K562 (cell line): ENCODE data around the gene CSE1L. TPM values are rescaled to one million over a fixed set of nuclear protein-coding genes. Genes with fewer than 3 reads are reported as not detected.

Experiments
- ATAC-seq: fragments of 200-7000 bp; cut with Tn5 transposase; 3 replicates; pipeline ENCODE4 v1.9.1; 2020; ENCODE audit warnings: moderate library complexity
- BruUV-seq: library from RNA; stranded (reverse); fragments of 400-500 nt; replicated peaks from 2 replicates; lab custom pipeline; 2021; lab: Mats Ljungman, UMichigan
- CTCF ChIA-PET: fragments of 300-600 bp; formaldehyde crosslinking; extraction: SDS; loops from one replicate; lab custom pipeline; 2021; ENCODE audit warnings: low intra/inter-chr PET ratio; lab: Yijun Ruan, JAX
- POLR2A ChIA-PET: fragments of 300-600, 350-650 bp; sonication (Branson Sonifier 250); formaldehyde crosslinking; extraction: SDS; loops from one replicate; lab custom pipeline; 2021; ENCODE audit warnings: antibody characterized with exemption, inconsistent platforms; lab: Yijun Ruan, JAX
- DNase-seq, 4 experiments: peaks; one replicate each; pipeline versions ENCODE4 v3.0.0 to v3.0.0-alpha.2; 2011 to 2018; ENCODE audit warnings: low spot score in 3 of 4, mixed read lengths in 3 of 4; ENCODE audit errors: extremely low read depth in 1 of 4
- FAIRE-seq: peaks from 2 replicates; lab custom pipeline; 2011; peaks lifted over from hg19 to GRCh38; lab: Jason Lieb, UNC
- H2AFZ ChIP-seq: 2 replicates; pipeline ENCODE4 v1.6.0; 2011; ENCODE audit warnings: low read depth, low read length, control low read depth, inconsistent platforms
- H3K27ac ChIP-seq: fragments of 200-600 bp; 3 replicates; pipeline ENCODE4 v1.8.0; 2011; ENCODE audit warnings: low read depth, mild to moderate bottlenecking, control low read depth, inconsistent platforms, low read length, moderate library complexity, mixed read lengths; ENCODE audit errors: extremely low read depth
- H3K27me3 ChIP-seq, 2 experiments: fragments of 300-600 bp in 1 of 2; 2 replicates in 1 of 2; 3 replicates in 1 of 2; pipeline versions ENCODE4 v1.6.0 to v1.8.0; 2011; ENCODE audit warnings: inconsistent platforms in 2 of 2, low read length in 2 of 2, mild to moderate bottlenecking in 1 of 2, mixed read lengths in 1 of 2, moderate library complexity in 1 of 2; ENCODE audit not compliant: control insufficient read depth in 2 of 2, insufficient read depth in 2 of 2
- H3K36me3 ChIP-seq: fragments of 300-600 bp; 3 replicates; pipeline ENCODE4 v1.8.0; 2011; ENCODE audit warnings: mild to moderate bottlenecking, low read length, inconsistent platforms; ENCODE audit not compliant: control insufficient read depth, insufficient read depth
- H3K4me1 ChIP-seq, 2 experiments: fragments of 200-600 bp in 1 of 2; replicated peaks in 1 of 2; 2 replicates in 1 of 2; 3 replicates in 1 of 2; pipeline versions ENCODE4 v1.5.1 to v1.8.0; 2011; ENCODE audit warnings: inconsistent platforms in 2 of 2, low read length in 2 of 2, mild to moderate bottlenecking in 1 of 2, mixed read lengths in 1 of 2, moderate library complexity in 1 of 2; ENCODE audit not compliant: control insufficient read depth in 2 of 2, insufficient read depth in 2 of 2
- H3K4me2 ChIP-seq: 2 replicates; pipeline ENCODE4 v1.6.1; 2011; ENCODE audit warnings: low read length, control low read depth, inconsistent platforms, mixed read lengths; ENCODE audit not compliant: insufficient read depth
- H3K4me3 ChIP-seq: fragments of 200-600 bp; sonication (generic), shearing (Covaris generic); 2 replicates; pipeline ENCODE4 v1.5.1; 2016; ENCODE audit warnings: control low read depth, inconsistent platforms
- H3K79me2 ChIP-seq: fragments of 200-600 bp; 3 replicates; pipeline ENCODE4 v1.8.0; 2011; ENCODE audit warnings: low read length, inconsistent platforms; ENCODE audit not compliant: control insufficient read depth, insufficient read depth
- H3K9ac ChIP-seq, 2 experiments: 2 replicates each; pipeline versions ENCODE4 v1.6.0 to v1.6.1; 2011; ENCODE audit warnings: low read depth in 2 of 2, low read length in 2 of 2, control low read depth in 1 of 2, inconsistent platforms in 1 of 2, mild to moderate bottlenecking in 1 of 2, mixed read lengths in 1 of 2; ENCODE audit not compliant: insufficient read depth in 1 of 2
- H3K9me1 ChIP-seq: one replicate; pipeline ENCODE4 v1.6.0; 2011; ENCODE audit warnings: inconsistent platforms, mild to moderate bottlenecking, low read length, moderate library complexity; ENCODE audit not compliant: control insufficient read depth, insufficient read depth
- H3K9me3 ChIP-seq: replicated peaks from 2 replicates; pipeline ENCODE4 v1.5.1; 2011; ENCODE audit warnings: low read depth, low read length, inconsistent platforms; ENCODE audit not compliant: control insufficient read depth, insufficient read depth
- H4K20me1 ChIP-seq: replicated peaks from 2 replicates; pipeline ENCODE4 v1.6.1; 2011; ENCODE audit warnings: low read length, inconsistent platforms, mixed read lengths; ENCODE audit not compliant: control insufficient read depth, insufficient read depth
- CCAR2 ChIP-seq: fragments of 200-400 bp; formaldehyde crosslinking; IDR thresholded peaks from 2 replicates; pipeline ENCODE4 v1.6.1; 2017; ENCODE audit warnings: mild to moderate bottlenecking, low read depth, low read length
- CEBPZ ChIP-seq: fragments of 150-350 bp; IDR thresholded peaks from 2 replicates; pipeline ENCODE4 v1.6.1; 2014; ENCODE audit warnings: low read depth, mild to moderate bottlenecking, low read length, borderline replicate concordance
- CLOCK ChIP-seq: fragments of 250-450 bp; sonication (Bioruptor Pico); IDR thresholded peaks from 2 replicates; pipeline ENCODE4 v1.4.0; 2020; ENCODE audit warnings: mild to moderate bottlenecking, moderate library complexity, borderline replicate concordance
- CREB3L1 ChIP-seq: fragments of 450-650 bp; IDR thresholded peaks from 2 replicates; pipeline ENCODE4 v1.6.1; 2014; ENCODE audit warnings: low read depth, mild to moderate bottlenecking, moderate library complexity, borderline replicate concordance
- MLLT1 ChIP-seq, 2 experiments: fragments of 450-650 bp; IDR thresholded peaks; 2 replicates each; pipeline ENCODE4 v1.6.1; 2016
- POLR2A ChIP-seq: fragments of 450-650 bp; conservative IDR thresholded peaks from 2 replicates; pipeline ENCODE4 v1.6.1; 2016
- ZNF609 ChIP-seq: sonication (generic); formaldehyde crosslinking; IDR thresholded peaks from 2 replicates; pipeline ENCODE4 v1.8.1; 2023; ENCODE audit warnings: missing genetic modification reagents, mild to moderate bottlenecking, borderline replicate concordance
- WGBS: fragments of 100-300 bp; shearing (Covaris generic); methylation state at CpG from one replicate; pipeline ENCODE4 v1.1.6; 2016; ENCODE audit warnings: low coverage, mixed read lengths; ENCODE audit not compliant: insufficient coverage; ENCODE audit errors: missing lambda C conversion rate; 5-methylcytosine and 5-hydroxymethylcytosine counted together
- in situ Hi-C: fragments of 300-500 bp; cut with MboI; formaldehyde crosslinking; loops from 4 replicates; pipeline ENCODE4 v1.15.0; 2018; ENCODE audit warnings: inconsistent platforms, mixed read lengths
- intact Hi-C: fragments of 100-400 bp; cut with micrococcal nuclease; formaldehyde crosslinking; loops from 2 replicates; pipeline ENCODE4 v1.14.2; 2022
- polyA plus RNA-seq, 8 experiments: library from polyadenylated mRNA; depleted of rRNA in 4 of 8; stranded (reverse) in 5 of 8; unstranded in 3 of 8; fragments of >200 nt; fragmentation: Nextera tagmentation in 2 of 8; fragmentation: Illumina TruSeq in 1 of 8; extraction: Ambion mirVana in 2 of 8; extraction: Trizol in 1 of 8; gene quantifications; 2 replicates each; pipeline versions ENCODE4 v1.2.1 to v1.2.3, GENCODE V29; 2011 to 2014; ENCODE audit warnings: inconsistent platforms in 1 of 8, missing spikeins in 1 of 8
- total RNA-seq, 7 experiments: library from RNA; depleted of rRNA in 6 of 7; stranded (reverse); fragments of >200 nt in 6 of 7; fragmentation: Illumina TruSeq in 2 of 7; extraction: Trizol in 2 of 7; gene quantifications; 2 replicates each; pipeline versions ENCODE4 v1.2.1 to v1.2.3, GENCODE V29; 2011 to 2021; ENCODE audit warnings: low replicate concordance in 1 of 7

CSE1L gene
- total and polyA plus RNA-seq, 9 of the 15 experiments (the other 6 are each of a cell fraction or from before 2014, with no cell fraction given): 138 to 280 (median 209) TPM

- Histone ChIP-seq H3K9me1 (no peaks in the 10 kb centered on the region), H3K4me3 (no peak overlapping the region), H3K27me3 (no peaks in the 10 kb centered on the region), H4K20me1 (no peaks in the 10 kb centered on the region), H3K4me1 (peaks cover 3 to 6% of the 10 kb centered on the region in 2 experiments; a peak in 2 of 5 replicates), H3K79me2 (peaks cover 13% of the 10 kb centered on the region; the same call in 1 of the 3 replicates), H3K9me3 (no peaks in the 10 kb centered on the region), H3K36me3 (peaks cover 44% of the 10 kb centered on the region), H3K9ac (no peak overlapping the region), H2AFZ (no peak overlapping the region), H3K27ac (no peak overlapping the region), H3K4me2 (no peak overlapping the region)
- intact Hi-C loops: no loop called here
- no peak for DNase-seq
- ChIA-PET POLR2A (no interaction called here), CTCF (no interaction called here)
- BruUV-seq: no TSS peak
- in situ Hi-C loops: no loop called here
- no peak for FAIRE-seq
- no peak for ATAC-seq
- 87% methylated on average over 2 of the region's 2 CpGs for WGBS
- no peak for TF ChIP-seq CREB3L1
- no peak for TF ChIP-seq CCAR2
- no peak for TF ChIP-seq CLOCK
- no peak for TF ChIP-seq CEBPZ
- TF ChIP-seq MLLT1 (IDR thresholded peaks at IDR 0.05): no peak
- TF ChIP-seq POLR2A: no peak
- TF ChIP-seq ZNF609 (CRISPR knock-in tag): no peak
Observed at GRCh38 chr20:49140834-49141233, 94.7 kb downstream of the CSE1L start.
